RCC 7860 (cell line): ENCODE results near the gene MTUS2.
"Not testable (repeated sequence)": the region's sequence is repeated elsewhere in the genome, so short reads cannot be mapped to it uniquely, and the experiment has no call there.

Source experiments
- DNase-seq: peaks from one replicate; pipeline ENCODE4 v3.0.0-alpha.2; 2015; ENCODE audit warnings: low spot score
- FAIRE-seq: peaks from 2 replicates; lab custom pipeline; 2012; peaks lifted over from hg19 to GRCh38; lab: Jason Lieb, UNC

Gene MTUS2

GRCh38 chr13:29382021-29382420 is 561.9 kb downstream of the MTUS2 start:
- no peak for FAIRE-seq
- no peak for DNase-seq

GRCh38 chr13:29383476-29383875 is 563.3 kb downstream of the MTUS2 start:
- DNase-seq, result no peak
- no peak for FAIRE-seq

GRCh38 chr13:29384466-29384865 is 564.3 kb downstream of the MTUS2 start:
- DNase-seq (no peak), FAIRE-seq (no peak)

GRCh38 chr13:29384871-29385270 is 564.7 kb downstream of the MTUS2 start:
- no peak for DNase-seq
- FAIRE-seq, result no peak

GRCh38 chr13:29386246-29386645 is 566.1 kb downstream of the MTUS2 start:
- FAIRE-seq (no peak), DNase-seq (no peak)

- not testable (repeated sequence) for FAIRE-seq, DNase-seq
Observed at GRCh38 chr13:29390598-29390997, 570.5 kb downstream of the MTUS2 start.

GRCh38 chr13:29396446-29396845 is 576.3 kb downstream of the MTUS2 start:
- DNase-seq (no peak), FAIRE-seq (no peak)

- no peak for DNase-seq
- no peak for FAIRE-seq
Observed at GRCh38 chr13:29397265-29397664, 577.1 kb downstream of the MTUS2 start.

- FAIRE-seq, result no peak
- DNase-seq, result no peak
Observed at GRCh38 chr13:29402166-29402636, 582.1 kb downstream of the MTUS2 start.

GRCh38 chr13:29405401-29405800 is 585.3 kb downstream of the MTUS2 start:
- FAIRE-seq (no peak), DNase-seq (no peak)

- no peak for FAIRE-seq
- no peak for DNase-seq
Observed at GRCh38 chr13:29411481-29411880, 591.3 kb downstream of the MTUS2 start.

- DNase-seq (no peak), FAIRE-seq (no peak)
Observed at GRCh38 chr13:29418026-29418425, 597.9 kb downstream of the MTUS2 start.

- FAIRE-seq (no peak), DNase-seq (no peak)
Observed at GRCh38 chr13:29421118-29421517, 601.0 kb downstream of the MTUS2 start.

GRCh38 chr13:29422015-29422414 is 601.9 kb downstream of the MTUS2 start:
- no peak for FAIRE-seq
- no peak for DNase-seq

- no peak for FAIRE-seq
- DNase-seq, result no peak
Observed at GRCh38 chr13:29423050-29423449, 602.9 kb downstream of the MTUS2 start.

GRCh38 chr13:29427937-29428309 is 607.8 kb downstream of the MTUS2 start:
- FAIRE-seq, result no peak
- no peak for DNase-seq

GRCh38 chr13:29428310-29429181 is 608.4 kb downstream of the MTUS2 start:
- FAIRE-seq (no peak), DNase-seq (no peak)

GRCh38 chr13:29429286-29429900 is 609.3 kb downstream of the MTUS2 start:
- FAIRE-seq, result no peak

GRCh38 chr13:29434217-29434945 is 614.2 kb downstream of the MTUS2 start:
- FAIRE-seq (no peak), DNase-seq (no peak)

More at GRCh38 chr13:29429286-29429900, 609.3 kb downstream of the MTUS2 start:
- no peak for DNase-seq

- DNase-seq (no peak), FAIRE-seq (no peak)
Observed at GRCh38 chr13:29435125-29435911, 615.2 kb downstream of the MTUS2 start.

- DNase-seq (no peak), FAIRE-seq (no peak)
Observed at GRCh38 chr13:29436291-29436690, 616.2 kb downstream of the MTUS2 start.
